Mesendoderm (in vitro differentiated cells): ENCODE measurements around the gene CRADD.

Experiments used
- DNase-seq: peaks from one replicate; pipeline ENCODE4 v3.0.0; 2013
- H2AK5ac ChIP-seq: 2 replicates; pipeline ENCODE4 v1.6.1; 2013; ENCODE audit warnings: low read length, inconsistent platforms
- H2BK120ac ChIP-seq: 2 replicates; pipeline ENCODE4 v1.6.1; 2013; ENCODE audit warnings: low read depth, mild to moderate bottlenecking, low read length, moderate library complexity, mixed read lengths
- H2BK15ac ChIP-seq: replicated peaks from 2 replicates; pipeline ENCODE4 v1.6.1; 2013; ENCODE audit warnings: low read depth, mild to moderate bottlenecking, moderate library complexity
- H2BK5ac ChIP-seq: 2 replicates; pipeline ENCODE4 v1.6.1; 2013; ENCODE audit warnings: low read length, inconsistent platforms
- H3K18ac ChIP-seq: 2 replicates; pipeline ENCODE4 v1.6.1; 2013; ENCODE audit warnings: mild to moderate bottlenecking, low read length, mixed read lengths
- H3K23ac ChIP-seq: one replicate; pipeline ENCODE4 v1.6.1; 2013; ENCODE audit warnings: low read length
- H3K27ac ChIP-seq: 2 replicates; pipeline ENCODE4 v1.5.1; 2013; ENCODE audit warnings: low read depth, mild to moderate bottlenecking, inconsistent platforms, low read length, moderate library complexity
- H3K27me3 ChIP-seq: 2 replicates; pipeline ENCODE4 v1.6.1; 2013; ENCODE audit warnings: low read length, control low read depth, mild to moderate bottlenecking, inconsistent platforms; ENCODE audit not compliant: insufficient read depth, poor library complexity
- H3K36me3 ChIP-seq: 2 replicates; pipeline ENCODE4 v1.6.1; 2013; ENCODE audit warnings: low read length, inconsistent platforms; ENCODE audit not compliant: control insufficient read depth, insufficient read depth
- H3K4ac ChIP-seq: one replicate; pipeline ENCODE4 v1.6.1; 2013; ENCODE audit warnings: low read depth, mild to moderate bottlenecking, low read length, moderate library complexity
- H3K4me1 ChIP-seq: 2 replicates; pipeline ENCODE4 v1.6.1; 2013; ENCODE audit warnings: low read depth, low read length, inconsistent platforms; ENCODE audit not compliant: control insufficient read depth
- H3K4me2 ChIP-seq: 2 replicates; pipeline ENCODE4 v1.6.1; 2013; ENCODE audit warnings: low read length
- H3K4me3 ChIP-seq: 2 replicates; pipeline ENCODE4 v1.5.1; 2013; ENCODE audit warnings: mild to moderate bottlenecking, low read length
- H3K56ac ChIP-seq: one replicate; pipeline ENCODE4 v1.6.1; 2013; ENCODE audit warnings: low read length
- H3K79me1 ChIP-seq: 2 replicates; pipeline ENCODE4 v1.6.1; 2013; ENCODE audit warnings: low read length, inconsistent platforms
- H3K79me2 ChIP-seq: 2 replicates; pipeline ENCODE4 v1.6.1; 2013; ENCODE audit warnings: mild to moderate bottlenecking, low read length; ENCODE audit not compliant: control insufficient read depth, insufficient read depth
- H3K9ac ChIP-seq: 2 replicates; pipeline ENCODE4 v1.6.1; 2013; ENCODE audit warnings: low read length, inconsistent platforms
- H4K5ac ChIP-seq: one replicate; pipeline ENCODE4 v1.6.1; 2013; ENCODE audit warnings: low read length
- H4K8ac ChIP-seq: one replicate; pipeline ENCODE4 v1.6.1; 2013; ENCODE audit warnings: low read depth, mild to moderate bottlenecking, control low read depth, low read length, moderate library complexity
- WGBS: extraction: QIAGEN DNeasy Blood & Tissue Kit; methylation state at CpG from one replicate; pipeline ENCODE4 v1.1.7; 2013; ENCODE audit warnings: low lambda C conversion rate, missing lambda C conversion rate; ENCODE audit not compliant: insufficient coverage; ENCODE audit errors: extremely low coverage; 5-methylcytosine and 5-hydroxymethylcytosine counted together

CRADD gene

DNA sequence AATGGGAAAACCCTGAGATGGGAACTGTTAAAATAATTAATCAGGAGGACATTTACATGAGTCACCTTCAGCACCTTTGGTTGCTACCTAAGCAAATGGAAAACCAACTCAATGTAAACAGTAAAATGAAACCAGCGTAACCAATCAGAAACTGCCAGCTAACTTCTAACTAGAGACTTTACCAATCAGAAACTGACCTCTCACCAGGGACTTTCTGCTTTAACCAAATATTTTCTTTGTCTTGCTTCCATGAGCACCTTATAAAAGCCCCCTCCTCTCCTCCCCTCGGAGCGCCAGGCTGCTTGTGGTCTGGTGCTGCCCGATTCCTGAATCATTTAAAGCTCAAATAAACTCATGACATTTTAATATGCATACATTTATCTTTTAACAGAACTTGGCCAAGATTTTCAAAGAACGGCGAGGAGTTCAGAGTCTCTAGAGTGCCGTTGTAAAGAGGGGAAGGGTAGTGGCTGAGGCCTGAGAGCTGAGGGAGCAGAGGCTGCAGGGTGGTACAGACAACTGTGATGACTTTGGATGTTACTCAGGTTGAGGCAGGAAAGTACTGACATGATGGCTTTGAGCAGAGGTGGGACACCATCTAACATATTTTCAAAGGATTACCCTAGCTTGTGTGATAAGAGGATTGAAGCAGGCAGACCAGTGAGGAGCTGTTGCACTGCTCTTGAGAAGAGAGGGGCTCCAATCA is 183.6 kb downstream of the CRADD start:
- Histone ChIP-seq H2BK5ac (no peak overlapping the region), H3K27ac (no peak overlapping the region), H3K18ac (no peak overlapping the region), H2AK5ac (no peak overlapping the region), H3K36me3 (no peaks in the 10 kb centered on the region), H3K4ac (no peak overlapping the region), H4K5ac (no peak overlapping the region), H3K79me1 (no peaks in the 10 kb centered on the region), H3K4me3 (no peak overlapping the region), H4K8ac (no peak overlapping the region), H3K4me2 (no peak overlapping the region), H3K23ac (no peak overlapping the region), H3K4me1 (no peaks in the 10 kb centered on the region), H3K56ac (no peak overlapping the region), H3K9ac (no peak overlapping the region), H2BK15ac (no peak overlapping the region), H2BK120ac (no peak overlapping the region), H3K27me3 (no peaks in the 10 kb centered on the region), H3K79me2 (no peaks in the 10 kb centered on the region)
- no peak for DNase-seq
- no CpG with 5 or more reads among the region's 7 CpGs for WGBS

DNA sequence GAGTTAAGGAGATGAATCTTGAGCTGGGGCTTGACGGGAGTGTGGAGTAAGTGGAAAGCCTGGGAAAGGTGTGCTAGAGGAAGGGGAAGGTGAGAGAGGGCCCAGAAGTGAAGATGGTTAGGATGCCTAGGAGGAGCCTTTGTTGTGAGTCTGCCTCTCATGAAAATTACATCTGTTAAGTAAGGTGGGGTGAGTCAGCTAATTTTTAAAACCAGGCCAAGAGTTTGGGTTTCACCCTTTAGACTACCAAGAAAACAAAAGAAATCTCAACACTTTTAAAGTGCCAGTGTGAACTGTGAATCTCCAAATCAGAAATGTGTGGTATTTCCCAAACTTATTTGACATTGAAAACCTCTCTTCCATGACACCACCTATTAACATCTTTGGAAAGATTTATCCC is 185.2 kb downstream of the CRADD start:
- Histone ChIP-seq H3K4me2 (no peak overlapping the region), H2BK5ac (no peak overlapping the region), H3K27ac (no peak overlapping the region), H3K56ac (no peak overlapping the region), H3K27me3 (no peaks in the 10 kb centered on the region), H3K9ac (no peak overlapping the region), H3K79me1 (no peaks in the 10 kb centered on the region), H3K18ac (no peak overlapping the region), H2BK15ac (no peak overlapping the region), H2BK120ac (no peak overlapping the region), H3K36me3 (no peaks in the 10 kb centered on the region), H3K4me1 (no peaks in the 10 kb centered on the region), H2AK5ac (no peak overlapping the region), H3K4me3 (no peak overlapping the region), H4K8ac (no peak overlapping the region), H3K79me2 (no peaks in the 10 kb centered on the region), H3K23ac (no peak overlapping the region), H4K5ac (no peak overlapping the region), H3K4ac (no peak overlapping the region)
- DNase-seq = no peak
- whole genome bisulfite sequencing = no CpG with 5 or more reads among the region's 1 CpG

DNA sequence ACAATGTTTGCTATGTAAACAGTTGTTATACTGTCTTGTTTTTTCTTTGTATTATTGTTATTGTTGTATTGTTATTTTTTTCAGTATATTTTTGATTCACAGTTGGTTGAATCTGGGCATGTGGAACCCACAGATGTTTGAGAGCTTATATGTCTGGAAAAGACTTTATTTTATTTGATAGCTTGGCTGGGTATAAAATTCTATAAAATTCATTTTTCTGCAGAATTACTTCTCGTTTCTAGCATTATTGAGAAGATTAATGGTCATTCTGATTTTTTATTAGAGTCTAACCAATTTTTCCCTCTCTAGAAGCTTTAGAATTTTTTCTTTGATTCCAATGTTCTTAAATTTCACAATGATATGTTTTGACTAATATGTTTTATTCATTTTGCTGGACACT is 188.6 kb downstream of the CRADD start:
- Histone ChIP-seq H2BK120ac (no peak overlapping the region), H3K4me1 (no peaks in the 10 kb centered on the region)

DNA sequence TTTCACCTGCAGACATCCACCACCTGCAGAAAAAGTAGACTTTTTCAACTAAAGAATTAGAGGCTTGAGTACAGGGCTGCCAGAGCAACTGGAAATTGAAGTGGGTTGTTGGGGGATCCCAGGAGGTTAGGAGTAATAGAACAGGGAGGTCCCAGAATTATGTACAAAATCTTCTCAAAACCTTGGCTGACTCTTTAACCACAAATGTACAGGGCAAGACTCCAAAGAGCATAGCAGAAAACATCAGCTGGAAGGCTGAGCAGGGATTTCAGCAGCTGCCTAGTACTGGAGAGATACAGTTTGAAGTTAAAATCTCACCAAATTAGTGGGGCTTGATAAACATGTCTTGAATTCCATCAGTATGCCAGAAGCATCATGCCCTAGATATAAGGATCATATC is 191.6 kb downstream of the CRADD start:
- no peak for DNase-seq
- Histone ChIP-seq H3K4me2 (no peak overlapping the region), H3K23ac (no peak overlapping the region), H2BK5ac (no peak overlapping the region), H3K4ac (no peak overlapping the region), H3K27me3 (no peaks in the 10 kb centered on the region), H2AK5ac (no peak overlapping the region), H3K4me3 (no peak overlapping the region), H3K27ac (no peak overlapping the region), H3K36me3 (no peaks in the 10 kb centered on the region), H3K79me2 (no peaks in the 10 kb centered on the region), H2BK120ac (no peak overlapping the region), H3K79me1 (no peaks in the 10 kb centered on the region), H3K4me1 (no peaks in the 10 kb centered on the region), H2BK15ac (no peak overlapping the region), H3K56ac (no peak overlapping the region), H3K18ac (no peak overlapping the region), H3K9ac (no peak overlapping the region), H4K8ac (no peak overlapping the region), H4K5ac (no peak overlapping the region)

More for the DNA sequence above, 188.6 kb downstream of the CRADD start:
- H3K56ac ChIP-seq = no peak overlapping the region
- no peak overlapping the region for H3K4me3 ChIP-seq
- H3K9ac ChIP-seq = no peak overlapping the region
- no peaks in the 10 kb centered on the region for H3K36me3 ChIP-seq
- no peak overlapping the region for H4K5ac ChIP-seq
- no peaks in the 10 kb centered on the region for H3K27me3 ChIP-seq
- H3K4me2 ChIP-seq = no peak overlapping the region
- H2BK15ac ChIP-seq = no peak overlapping the region
- WGBS = no CpG with 5 or more reads among the region's 1 CpG
- H2AK5ac ChIP-seq = no peak overlapping the region
- no peak overlapping the region for H2BK5ac ChIP-seq
- H3K27ac ChIP-seq = no peak overlapping the region
- H3K18ac ChIP-seq = no peak overlapping the region
- no peaks in the 10 kb centered on the region for H3K79me2 ChIP-seq
- H3K4ac ChIP-seq = no peak overlapping the region
- H4K8ac ChIP-seq = no peak overlapping the region
- no peaks in the 10 kb centered on the region for H3K79me1 ChIP-seq
- no peak for DNase-seq
- no peak overlapping the region for H3K23ac ChIP-seq

DNA sequence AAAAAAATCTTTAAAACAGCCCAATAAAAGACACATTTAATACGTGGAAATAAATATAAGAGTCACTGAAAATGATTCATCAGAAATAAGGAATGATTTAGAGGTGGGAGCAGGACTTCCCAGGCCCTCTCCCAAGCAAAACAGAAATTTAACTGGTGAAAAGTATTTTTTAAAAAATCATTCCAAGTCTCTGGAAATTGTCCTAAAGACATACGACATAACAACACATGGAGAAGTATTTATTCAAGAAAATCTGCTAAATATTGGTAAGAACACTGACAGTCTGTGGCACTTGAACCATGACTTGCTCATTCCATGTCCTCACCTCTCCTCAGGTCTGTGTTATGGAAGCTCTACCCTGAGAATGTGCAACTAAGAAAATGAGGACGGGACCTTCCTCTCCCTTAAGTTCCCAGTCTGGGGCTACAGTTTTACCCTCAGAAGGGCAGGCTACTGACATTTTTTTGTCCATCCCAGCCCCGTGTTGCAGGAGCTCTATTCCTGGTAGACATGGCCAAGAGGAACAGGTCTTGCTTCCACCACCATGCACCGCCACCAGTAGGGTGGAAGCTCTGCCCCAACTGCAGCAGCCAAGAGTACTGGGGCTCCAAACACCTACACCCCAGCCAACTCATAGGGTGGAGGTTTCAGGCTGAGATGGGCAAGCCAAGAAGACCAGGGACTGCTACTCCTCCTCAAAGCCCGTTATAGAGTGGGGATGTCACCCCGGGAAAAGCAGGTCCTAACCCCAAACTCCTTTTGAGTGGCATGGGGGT is 193.0 kb downstream of the CRADD start:
- Histone ChIP-seq H3K27ac (no peak overlapping the region), H3K4me3 (no peak overlapping the region), H2AK5ac (no peak overlapping the region), H3K23ac (no peak overlapping the region), H2BK120ac (no peak overlapping the region), H2BK5ac (no peak overlapping the region), H3K79me1 (no peaks in the 10 kb centered on the region), H3K4me1 (no peaks in the 10 kb centered on the region), H4K8ac (no peak overlapping the region), H3K18ac (no peak overlapping the region), H3K79me2 (no peaks in the 10 kb centered on the region), H3K9ac (no peak overlapping the region), H4K5ac (no peak overlapping the region), H3K4ac (no peak overlapping the region), H3K27me3 (no peaks in the 10 kb centered on the region), H3K4me2 (no peak overlapping the region), H3K56ac (no peak overlapping the region), H2BK15ac (no peak overlapping the region), H3K36me3 (no peaks in the 10 kb centered on the region)
- no peak for DNase-seq
- WGBS = no CpG with 5 or more reads among the region's 7 CpGs
